C1 segment of cervical spinal cord (tissue), 14 donors: ENCODE results near the gene CBLN1.
A peak's percentile ranks its signal among the peaks of the same experiment; 100 is the strongest.
"Not testable (repeated sequence)": the region's sequence is repeated elsewhere in the genome, so short reads cannot be mapped to it uniquely, and the experiment has no call there.

Experiments
- DNase-seq, 14 donors: peaks; one replicate each; lab custom pipeline; 2025; lab: John Stamatoyannopoulos, UW

The CBLN1 gene

DNA sequence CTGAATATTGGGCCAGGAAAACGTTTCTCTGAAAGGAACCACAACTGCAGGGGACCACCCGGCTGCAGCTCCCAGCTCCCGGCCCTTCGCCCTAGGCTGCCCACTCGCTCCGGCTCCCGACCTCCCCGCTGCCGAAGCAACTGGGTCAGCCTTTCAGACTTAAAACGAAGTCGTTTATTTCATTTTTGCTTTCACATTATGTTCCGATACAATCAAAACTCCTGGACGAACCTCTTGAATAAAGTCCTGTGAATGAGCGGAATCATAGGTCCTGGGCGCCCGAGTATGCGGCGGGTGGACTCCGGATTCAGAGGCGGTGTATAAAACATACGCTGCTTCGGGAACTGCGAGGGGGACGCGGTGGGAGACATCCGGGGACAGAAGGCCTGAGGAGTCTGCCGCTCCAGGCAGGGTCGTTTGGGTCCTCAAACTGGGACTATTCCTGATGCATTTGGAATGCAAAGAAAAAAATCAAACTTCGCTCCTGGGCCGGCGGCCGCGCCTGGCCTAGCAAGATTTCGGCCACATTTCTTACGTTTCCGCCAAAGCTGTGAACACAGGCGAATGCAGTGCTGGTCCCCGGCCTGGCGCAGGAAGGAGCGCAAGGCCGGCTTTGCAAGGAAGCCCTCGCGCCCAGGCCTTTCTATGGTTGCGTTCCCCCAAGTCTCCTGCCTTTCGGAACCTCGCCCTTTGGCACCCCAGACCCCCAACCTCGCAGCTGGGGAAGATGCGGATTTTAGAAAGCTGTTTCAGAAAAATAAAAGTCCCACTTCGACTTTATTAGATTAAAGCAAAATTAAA, 3.7 kb downstream of the CBLN1 start:
- no peak for DNase-seq

DNA sequence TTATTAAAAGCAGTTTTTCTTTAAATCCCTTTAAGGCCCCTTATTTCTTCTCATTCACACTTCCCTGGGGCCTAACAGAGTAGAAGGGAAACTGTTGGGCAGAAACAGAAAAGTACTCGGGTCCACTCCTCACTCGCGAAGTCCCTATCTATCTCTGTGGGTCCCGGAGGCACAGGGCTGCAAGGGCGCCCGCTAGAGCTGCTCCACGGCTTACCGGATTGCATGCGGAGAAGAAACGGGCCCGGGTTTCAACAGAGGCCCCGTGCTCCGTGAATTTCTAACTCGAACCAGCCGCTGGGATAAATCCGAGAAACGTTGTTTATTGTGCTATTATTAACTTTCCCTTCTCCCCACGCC, 4.3 kb downstream of the CBLN1 start:
- no peak for DNase-seq

DNA sequence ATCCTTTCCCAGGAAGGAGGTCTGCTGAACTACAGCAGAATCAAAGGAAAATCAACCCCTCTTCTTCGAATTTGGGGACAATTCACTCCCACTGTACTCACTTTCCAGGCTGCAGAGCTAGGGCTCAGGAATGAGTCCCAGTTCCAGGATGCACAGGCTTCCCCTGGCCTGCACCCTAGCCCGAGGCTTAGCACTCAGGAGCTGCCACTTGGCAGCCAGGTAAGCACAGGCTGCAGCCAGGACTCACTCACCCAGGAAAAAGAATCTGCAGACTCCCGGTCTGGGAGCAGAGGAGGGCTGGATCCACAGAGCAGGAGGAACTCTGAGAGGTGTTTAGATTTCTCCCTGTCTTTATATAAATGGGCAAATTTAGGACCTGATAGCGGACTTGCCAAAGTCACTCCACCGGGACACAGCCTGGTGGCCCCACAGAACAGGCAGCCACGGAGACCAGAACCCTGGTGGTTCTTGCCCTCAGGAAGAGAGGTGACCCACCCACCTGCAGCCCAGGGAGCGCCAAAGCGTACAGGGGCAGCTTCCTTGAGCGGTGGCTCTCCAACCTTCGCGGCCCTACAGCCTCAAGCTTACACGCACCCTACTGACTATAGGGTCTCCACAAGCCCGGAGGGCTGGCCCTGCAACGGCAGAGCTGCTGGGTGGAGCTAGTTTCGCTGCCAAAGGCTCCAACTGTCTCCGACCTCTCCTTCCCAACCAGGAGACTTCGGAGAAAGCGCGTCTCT, 4.8 kb downstream of the CBLN1 start:
- DNase-seq: peak in 1 of 14 donors; percentile 80

DNA sequence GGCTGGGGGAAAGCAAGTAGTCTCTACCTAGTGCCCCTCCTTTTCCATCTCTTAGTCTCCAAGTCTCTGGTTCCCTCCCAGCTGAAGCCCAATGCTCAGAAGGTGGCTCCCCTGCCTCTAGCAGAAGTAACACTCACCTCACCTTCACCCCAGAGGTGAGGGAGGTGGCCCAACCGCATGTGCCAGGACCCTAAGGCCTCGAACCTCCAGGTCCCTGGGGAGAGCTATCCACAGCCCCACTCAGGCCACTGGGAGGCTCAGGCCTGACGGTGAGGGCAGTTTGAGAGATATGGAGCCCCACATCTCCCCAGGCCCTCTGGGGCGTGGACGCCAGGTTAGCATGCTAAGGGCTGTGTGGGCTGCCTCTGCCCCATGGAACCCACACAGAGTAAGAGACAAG, 5.8 kb downstream of the CBLN1 start:
- no peak for DNase-seq

DNA sequence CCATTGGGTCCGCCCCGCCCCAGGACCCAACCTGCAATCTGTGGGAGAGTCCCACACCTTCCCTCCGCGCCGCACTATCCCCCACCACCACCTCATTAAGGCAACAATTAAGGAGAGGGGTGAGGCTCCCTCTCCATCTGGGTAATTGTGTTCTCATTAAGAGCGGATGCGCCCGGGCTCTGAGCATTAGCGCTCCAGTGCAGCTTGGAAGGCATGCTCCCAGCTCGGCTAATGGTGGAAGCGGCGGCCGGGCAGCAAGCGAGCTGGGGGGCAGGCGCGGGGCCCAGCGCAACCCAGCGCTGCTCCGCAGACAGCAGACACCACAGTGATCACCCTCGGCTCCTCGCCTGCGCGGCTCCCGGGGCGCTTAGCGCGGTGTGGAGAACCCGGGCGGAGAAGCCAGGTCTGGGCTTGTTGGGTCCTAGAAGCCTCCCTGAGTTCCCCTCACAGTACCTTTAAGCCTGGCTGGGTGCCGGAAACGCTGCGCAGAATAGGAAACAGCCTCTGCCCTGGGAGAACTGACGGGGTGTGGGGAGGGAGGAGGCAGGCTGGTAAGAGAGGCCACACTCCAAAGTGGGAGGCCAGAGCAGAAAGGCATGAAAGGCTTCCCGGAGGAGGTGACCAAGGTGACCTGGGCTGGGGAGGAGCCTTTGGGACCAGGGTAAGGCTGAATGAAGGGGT, 6.4 kb downstream of the CBLN1 start:
- peak in 1 of 14 donors; percentile 68 for DNase-seq

DNA sequence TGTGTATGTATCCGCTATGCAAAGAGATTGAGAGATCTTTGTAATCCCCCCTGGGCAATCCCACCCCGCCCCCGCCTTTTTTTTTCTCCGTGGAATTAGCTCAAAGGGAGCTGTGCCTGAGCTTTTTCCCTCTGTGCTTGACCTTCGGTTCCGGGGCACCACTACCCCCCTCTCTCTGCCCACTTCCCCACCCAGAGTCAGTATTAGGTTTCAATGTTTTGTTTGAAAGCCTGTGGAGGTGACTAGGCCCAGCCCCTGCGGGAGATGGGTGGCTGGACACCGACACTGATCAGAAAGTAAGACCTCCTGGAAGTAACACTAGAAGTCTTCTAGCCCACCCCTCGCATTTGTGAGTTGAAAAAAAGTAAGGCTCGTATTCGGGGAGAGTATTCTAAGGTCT, 7.0 kb downstream of the CBLN1 start:
- DNase-seq: no peak

DNA sequence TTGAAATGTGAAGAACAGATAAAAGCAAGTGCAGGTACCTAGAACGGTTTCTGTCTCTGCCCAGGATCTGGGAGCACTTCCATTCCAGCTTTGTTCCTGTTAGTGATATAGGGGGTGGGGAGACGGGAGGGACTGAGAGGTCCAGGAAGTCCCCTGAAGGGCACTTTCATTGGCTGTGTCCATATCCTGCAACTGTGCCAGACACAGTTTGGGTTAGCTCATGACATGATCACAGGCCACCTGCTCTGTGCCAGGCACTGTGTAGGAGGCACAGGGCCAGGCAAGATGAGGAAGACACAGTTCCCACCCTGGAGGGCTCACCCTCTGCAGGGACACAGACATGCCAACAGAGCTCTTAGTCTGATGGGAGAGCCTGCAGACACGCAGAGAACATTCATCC, 7.9 kb downstream of the CBLN1 start:
- DNase-seq: peak in 2 of 14 donors; percentile 44 to 97

DNA sequence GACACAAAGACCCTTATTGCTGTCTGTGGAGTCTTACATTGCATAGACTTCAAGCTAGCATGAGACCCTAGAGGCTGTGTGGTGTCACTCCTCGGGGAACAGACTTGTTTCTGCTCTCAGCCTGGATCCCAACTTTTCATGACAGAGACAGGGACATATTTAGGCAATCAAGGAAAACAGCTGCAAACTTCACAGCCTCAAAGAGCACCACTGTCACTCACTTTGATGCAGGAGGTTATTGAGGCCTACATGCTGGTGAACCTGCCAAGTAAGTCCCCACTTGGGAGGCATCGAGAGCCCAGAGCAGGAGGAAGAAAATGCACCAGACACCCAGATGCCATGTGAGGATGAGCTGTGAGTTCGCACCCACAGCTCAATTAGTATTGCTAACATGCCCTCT, 10.3 kb downstream of the CBLN1 start:
- no peak for DNase-seq

DNA sequence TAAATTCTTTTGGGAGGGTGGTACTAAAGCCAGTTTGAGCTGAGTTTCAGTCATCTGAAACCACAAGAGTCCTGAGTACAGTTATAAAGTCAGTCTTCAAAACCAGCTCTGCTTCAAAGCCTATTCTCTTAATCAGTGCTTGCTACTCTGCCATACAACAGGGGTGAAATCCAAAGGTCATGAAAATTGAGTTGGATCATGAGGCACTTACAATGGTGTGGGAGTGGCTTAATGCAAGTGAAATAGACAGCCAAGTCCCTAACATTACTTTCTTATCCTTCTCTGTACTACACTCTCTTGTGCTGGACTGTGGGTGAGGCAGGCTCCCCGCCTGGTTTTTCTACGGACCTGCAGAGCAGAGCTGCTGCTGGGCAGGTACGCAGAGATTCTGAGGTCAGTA, 12.4 kb downstream of the CBLN1 start:
- DNase-seq: no peak

DNA sequence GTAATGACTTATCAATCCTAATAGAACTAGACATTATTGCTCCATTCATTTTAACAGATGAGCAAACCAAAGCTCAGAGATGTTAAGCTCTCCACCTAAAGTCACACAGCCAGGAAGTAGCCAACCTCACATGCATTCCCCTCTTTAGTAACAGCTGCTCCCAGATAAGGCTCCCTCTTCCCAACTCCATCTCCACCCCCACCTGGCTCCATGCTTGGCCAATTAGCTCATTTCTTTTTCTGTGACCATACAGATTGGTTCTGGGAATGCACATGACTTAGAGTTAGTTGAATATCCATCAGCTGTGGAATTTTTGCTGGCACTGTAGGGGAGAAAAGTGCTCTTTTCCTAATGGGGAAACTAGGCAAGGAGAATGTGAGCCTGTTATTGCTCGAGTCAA, 13.0 kb downstream of the CBLN1 start:
- no peak for DNase-seq

DNA sequence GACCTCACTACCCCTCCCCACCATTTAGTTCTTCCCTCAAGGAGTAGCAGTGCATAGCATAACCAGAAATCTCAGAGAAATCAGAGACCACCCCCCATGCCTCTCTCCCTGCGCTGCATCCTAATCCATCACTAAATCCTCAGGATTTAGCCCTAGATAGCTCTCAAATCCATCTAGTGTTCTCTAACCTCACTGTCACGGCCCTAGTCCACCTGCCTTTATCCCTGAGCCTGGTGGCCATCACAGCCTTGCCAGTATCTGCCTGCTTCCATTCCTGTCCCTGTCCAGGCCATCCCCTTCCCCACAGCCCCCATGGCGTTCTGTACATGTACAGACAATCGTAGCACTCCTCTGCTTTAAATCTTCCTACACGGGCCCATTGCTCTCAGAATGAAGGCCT, 19.1 kb downstream of the CBLN1 start:
- DNase-seq: no peak

DNA sequence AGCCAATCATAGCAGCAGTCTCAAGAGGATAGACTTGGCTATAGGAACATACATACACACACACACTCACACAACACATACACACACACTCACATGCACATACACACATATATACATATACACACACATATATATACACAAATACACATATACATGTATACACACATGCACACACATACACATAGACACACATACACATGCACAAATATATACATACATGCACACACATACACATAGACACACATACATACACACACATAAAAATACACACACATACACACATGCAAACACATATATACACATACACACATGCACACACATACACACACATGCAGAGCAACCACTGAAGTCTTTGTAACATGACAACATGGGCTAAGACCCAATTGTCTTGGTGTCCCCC, 19.7 kb downstream of the CBLN1 start:
- no peak for DNase-seq

DNA sequence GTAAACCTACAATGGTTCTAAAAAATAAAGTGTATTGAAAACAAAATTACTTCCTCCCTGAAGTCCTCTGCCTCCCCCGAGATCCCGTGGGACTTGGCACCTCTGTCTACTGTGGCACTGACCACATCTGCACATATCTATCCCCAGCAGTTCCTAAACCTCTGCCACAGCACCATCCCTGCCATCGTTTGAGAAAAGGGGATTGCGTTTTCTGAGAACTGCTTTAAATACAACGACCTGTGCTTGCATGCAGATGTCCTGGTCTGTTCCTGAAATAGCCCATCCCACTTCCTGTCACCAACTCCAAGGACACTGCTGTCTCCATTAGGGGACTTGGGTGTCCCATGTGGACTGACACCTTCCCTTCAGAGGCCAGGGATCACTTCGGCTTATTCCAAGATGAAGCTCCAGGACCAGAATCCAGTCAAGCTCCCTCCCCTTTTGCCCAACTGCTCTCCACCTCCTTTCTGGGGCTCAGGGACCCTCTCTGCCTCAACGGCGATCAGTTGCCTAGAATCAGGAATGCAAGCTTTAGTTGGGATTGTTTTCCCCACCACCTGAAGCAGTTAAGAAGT, 20.6 kb downstream of the CBLN1 start:
- DNase-seq: no peak

DNA sequence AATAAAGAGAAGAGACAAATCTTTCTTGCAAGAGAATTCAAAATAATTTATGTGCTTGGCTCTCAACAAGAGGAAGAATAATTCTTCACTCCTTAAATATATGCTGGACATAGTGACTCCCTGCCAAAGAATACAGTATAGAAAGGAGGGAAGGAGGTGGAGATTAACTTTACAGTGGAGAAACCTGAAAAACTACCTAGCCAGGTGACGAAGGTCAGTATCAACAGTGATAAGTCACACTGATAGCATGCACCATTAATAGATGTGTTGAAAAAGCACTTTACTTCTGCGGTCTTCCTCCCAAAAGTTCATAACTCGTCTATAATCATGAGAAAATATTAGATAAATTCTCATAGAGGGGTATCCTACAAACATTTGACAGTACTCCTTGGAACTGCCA, 21.4 kb downstream of the CBLN1 start:
- no peak for DNase-seq

DNA sequence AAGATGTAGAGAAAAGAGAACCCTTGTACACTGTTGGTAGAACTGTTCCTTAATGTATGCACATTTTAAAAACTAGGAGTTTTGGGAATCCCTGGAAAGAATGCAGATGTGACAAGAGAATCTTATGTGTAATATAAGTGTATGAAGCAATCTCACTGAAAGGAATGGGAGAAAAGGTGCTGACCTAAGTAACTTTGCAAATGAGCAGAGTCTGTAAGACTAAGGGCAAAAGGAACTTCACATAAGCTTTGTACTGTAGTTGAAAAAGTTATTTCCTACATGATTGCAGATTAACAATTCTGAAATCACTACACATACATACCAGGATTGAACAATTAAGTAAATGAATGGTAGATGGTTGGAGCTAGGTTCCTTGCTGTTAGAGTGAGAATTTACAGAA, 22.3 kb downstream of the CBLN1 start:
- no peak for DNase-seq

DNA sequence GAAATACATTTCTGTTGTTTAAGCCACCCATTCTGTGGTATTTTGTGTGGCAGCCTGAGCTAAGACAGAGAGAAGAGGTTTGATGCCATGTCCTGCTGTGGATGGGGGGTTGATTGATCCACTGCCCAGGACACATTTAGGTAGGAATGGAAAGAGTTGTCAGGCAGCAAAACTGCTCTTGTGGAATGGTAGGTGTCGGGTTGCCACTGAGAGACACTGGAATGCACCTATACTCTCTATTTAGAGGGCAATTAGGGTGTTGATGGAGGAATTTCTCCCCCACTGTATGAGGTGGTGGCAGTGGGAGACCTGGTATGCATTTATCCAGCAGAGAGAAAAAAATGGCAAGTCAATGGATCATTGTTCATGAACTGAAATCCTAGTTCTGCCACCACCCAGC, 30.9 kb downstream of the CBLN1 start:
- DNase-seq: no peak

DNA sequence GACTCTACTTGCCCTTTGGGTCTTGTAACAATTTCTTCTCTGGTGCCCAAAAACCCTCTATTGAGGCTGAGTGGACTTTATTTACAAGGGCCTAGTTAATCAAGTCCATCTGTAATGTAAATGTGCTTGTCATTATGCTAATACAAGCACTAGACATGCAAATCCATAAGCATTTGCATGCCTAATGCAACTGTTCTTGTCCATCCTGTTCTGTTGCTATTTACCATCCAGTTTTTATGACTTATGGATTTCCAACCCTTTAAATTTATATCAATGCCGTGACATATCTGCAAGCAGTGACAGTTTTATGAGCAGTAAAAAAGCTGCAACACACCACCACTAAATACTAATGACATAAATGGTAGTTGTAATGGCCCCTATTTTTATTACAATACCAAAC, 33.4 kb downstream of the CBLN1 start:
- DNase-seq: no peak

DNA sequence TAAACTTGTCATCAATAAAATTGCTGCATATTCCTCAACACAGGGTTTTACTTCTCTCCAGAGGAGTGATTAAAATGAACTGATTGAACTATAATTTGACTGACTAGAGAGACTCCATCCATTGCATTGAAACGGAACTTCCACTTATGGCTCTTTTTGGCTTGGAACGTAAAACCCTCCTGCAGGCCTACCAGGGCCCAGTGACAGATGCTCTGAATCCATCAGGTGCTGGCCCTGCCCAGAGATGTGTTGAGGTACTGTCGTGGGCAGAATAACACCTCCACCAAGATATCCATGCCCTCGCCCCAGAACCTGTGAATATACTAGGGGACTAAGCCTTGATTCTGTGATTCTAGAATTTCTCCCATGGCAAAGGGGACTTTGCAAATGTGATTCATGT, 45.4 kb downstream of the CBLN1 start:
- peak in 1 of 14 donors; percentile 37 for DNase-seq

DNA sequence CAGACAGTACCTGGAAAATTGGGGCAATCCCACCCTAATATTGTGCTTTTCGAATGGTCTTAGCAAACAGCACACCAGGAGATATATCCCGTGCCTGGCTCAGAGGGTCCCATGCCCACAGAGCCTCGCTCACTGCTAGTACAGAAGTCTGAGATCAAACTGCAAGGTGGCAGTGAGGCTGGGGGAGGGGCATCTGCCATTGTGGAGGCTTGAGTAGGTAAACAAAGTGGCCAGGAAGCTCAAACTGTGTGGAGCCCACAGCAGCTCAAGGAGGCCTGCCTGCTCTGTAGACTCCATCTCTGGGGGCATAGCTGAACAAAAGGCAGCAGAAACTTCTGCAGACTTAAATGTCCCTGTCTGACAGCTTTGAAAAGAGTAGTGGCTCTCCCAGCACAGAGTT, 53.3 kb downstream of the CBLN1 start:
- not testable (repeated sequence) for DNase-seq
